HPDE6-E6E7 (cell line): Measurements from ENCODE around the gene HHATL.
"Not testable (repeated sequence)": the region's sequence is repeated elsewhere in the genome, so short reads cannot be mapped to it uniquely, and the experiment has no call there.

Experiments used
- DNase-seq: peaks from one replicate; pipeline ENCODE4 v3.0.0; 2011; ENCODE audit warnings: missing footprints; ENCODE audit errors: extremely low spot score

Gene HHATL

GRCh38 chr3:42733501-42734262 is 31.1 kb upstream of the HHATL start:
- DNase-seq: no peak

- no peak for DNase-seq
Measured at GRCh38 chr3:42732829-42733459, 30.3 kb upstream of the HHATL start.

GRCh38 chr3:42732196-42732828 is 29.7 kb upstream of the HHATL start:
- no peak for DNase-seq

GRCh38 chr3:42731476-42732195 is 29.0 kb upstream of the HHATL start:
- DNase-seq: no peak

GRCh38 chr3:42730706-42731420 is 28.3 kb upstream of the HHATL start:
- DNase-seq: no peak

GRCh38 chr3:42730294-42730693 is 27.7 kb upstream of the HHATL start:
- no peak for DNase-seq

- no peak for DNase-seq
Measured at GRCh38 chr3:42729404-42730145, 27.0 kb upstream of the HHATL start.

GRCh38 chr3:42728668-42729364 is 26.2 kb upstream of the HHATL start:
- DNase-seq: no peak

- no peak for DNase-seq
Measured at GRCh38 chr3:42728056-42728455, 25.5 kb upstream of the HHATL start.

- DNase-seq: no peak
Measured at GRCh38 chr3:42725454-42725853, 22.9 kb upstream of the HHATL start.

GRCh38 chr3:42723219-42723618 is 20.6 kb upstream of the HHATL start:
- DNase-seq: no peak

GRCh38 chr3:42722442-42722841 is 19.8 kb upstream of the HHATL start:
- DNase-seq: not testable (repeated sequence)

- DNase-seq: no peak
Measured at GRCh38 chr3:42721690-42722089, 19.1 kb upstream of the HHATL start.

- no peak for DNase-seq
Measured at GRCh38 chr3:42720126-42720525, 17.5 kb upstream of the HHATL start.

GRCh38 chr3:42719002-42719401 is 16.4 kb upstream of the HHATL start:
- no peak for DNase-seq

- DNase-seq: no peak
Measured at GRCh38 chr3:42718338-42718737, 15.7 kb upstream of the HHATL start.

- DNase-seq: no peak
Measured at GRCh38 chr3:42717306-42717705, 14.7 kb upstream of the HHATL start.

- no peak for DNase-seq
Measured at GRCh38 chr3:42714171-42714852, 11.7 kb upstream of the HHATL start.

GRCh38 chr3:42713747-42714146 is 11.1 kb upstream of the HHATL start:
- no peak for DNase-seq
